HG03135 (cell line): ENCODE results near the gene HAUS2.
"Not testable (repeated sequence)": the region's sequence is repeated elsewhere in the genome, so short reads cannot be mapped to it uniquely, and the experiment has no call there.

Source experiments
- ATAC-seq: cut with Tn5 transposase; IDR thresholded peaks from one replicate; pipeline ENCODE4 v1.9.1; 2021; ENCODE audit warnings: mild to moderate bottlenecking, moderate library complexity; ENCODE audit not compliant: unreplicated experiment

Gene HAUS2

GRCh38 chr15:42548249-42549031 lies at the start of gene HAUS2, which contains the start of gene LRRC57:
Gene HAUS2, plus strand, starts transcription at chr15:42548838. Its CDS starts 35 bp downstream, at chr15:42548873.
Gene LRRC57, minus strand, starts transcription at chr15:42548793. Its CDS starts 359 bp downstream, at chr15:42548434.
- peak; percentile 81 for ATAC-seq

- no peak for ATAC-seq
Observed at GRCh38 chr15:42499858-42500609, 48.6 kb upstream of the HAUS2 start.

GRCh38 chr15:42502477-42502876 lies 46.2 kb upstream of the HAUS2 start:
- ATAC-seq, result no peak

GRCh38 chr15:42503825-42504224 lies 44.8 kb upstream of the HAUS2 start:
- no peak for ATAC-seq

- no peak for ATAC-seq
Observed at GRCh38 chr15:42504631-42505030, 44.0 kb upstream of the HAUS2 start.

GRCh38 chr15:42507514-42507913 lies 41.1 kb upstream of the HAUS2 start:
- no peak for ATAC-seq

GRCh38 chr15:42508263-42508690 lies 40.4 kb upstream of the HAUS2 start:
- no peak for ATAC-seq

GRCh38 chr15:42510258-42511006 lies 38.2 kb upstream of the HAUS2 start:
- ATAC-seq, result no peak

GRCh38 chr15:42511007-42511391 lies 37.6 kb upstream of the HAUS2 start:
- no peak for ATAC-seq

- no peak for ATAC-seq
Observed at GRCh38 chr15:42523331-42523730, 25.3 kb upstream of the HAUS2 start.

- no peak for ATAC-seq
Observed at GRCh38 chr15:42528970-42529369, 19.7 kb upstream of the HAUS2 start.

- ATAC-seq, result no peak
Observed at GRCh38 chr15:42533246-42533645, 15.4 kb upstream of the HAUS2 start.

- ATAC-seq, result no peak
Observed at GRCh38 chr15:42544853-42545629, 3.6 kb upstream of the HAUS2 start.

- ATAC-seq, result peak; percentile 10
Observed at GRCh38 chr15:42547918-42548248, 755 bp upstream of the HAUS2 start.

- ATAC-seq, result peak; percentile 32
Observed at GRCh38 chr15:42549032-42549491, 424 bp downstream of the HAUS2 start.

- no peak for ATAC-seq
Observed at GRCh38 chr15:42549741-42550392, 1.2 kb downstream of the HAUS2 start.

GRCh38 chr15:42553554-42553953 lies 4.9 kb downstream of the HAUS2 start:
- no peak for ATAC-seq

- not testable (repeated sequence) for ATAC-seq
Observed at GRCh38 chr15:42556550-42557207, 8.0 kb downstream of the HAUS2 start.

GRCh38 chr15:42558739-42559138 lies 10.1 kb downstream of the HAUS2 start:
- no peak for ATAC-seq
